GM18499 (cell line): Measurements from ENCODE around the gene LASP1NB.

Experiments
- ATAC-seq: cut with Tn5 transposase; IDR thresholded peaks from one replicate; pipeline ENCODE4 v1.9.1; 2021; ENCODE audit warnings: moderate number of reproducible peaks; ENCODE audit not compliant: insufficient read depth, unreplicated experiment

Gene LASP1NB

DNA sequence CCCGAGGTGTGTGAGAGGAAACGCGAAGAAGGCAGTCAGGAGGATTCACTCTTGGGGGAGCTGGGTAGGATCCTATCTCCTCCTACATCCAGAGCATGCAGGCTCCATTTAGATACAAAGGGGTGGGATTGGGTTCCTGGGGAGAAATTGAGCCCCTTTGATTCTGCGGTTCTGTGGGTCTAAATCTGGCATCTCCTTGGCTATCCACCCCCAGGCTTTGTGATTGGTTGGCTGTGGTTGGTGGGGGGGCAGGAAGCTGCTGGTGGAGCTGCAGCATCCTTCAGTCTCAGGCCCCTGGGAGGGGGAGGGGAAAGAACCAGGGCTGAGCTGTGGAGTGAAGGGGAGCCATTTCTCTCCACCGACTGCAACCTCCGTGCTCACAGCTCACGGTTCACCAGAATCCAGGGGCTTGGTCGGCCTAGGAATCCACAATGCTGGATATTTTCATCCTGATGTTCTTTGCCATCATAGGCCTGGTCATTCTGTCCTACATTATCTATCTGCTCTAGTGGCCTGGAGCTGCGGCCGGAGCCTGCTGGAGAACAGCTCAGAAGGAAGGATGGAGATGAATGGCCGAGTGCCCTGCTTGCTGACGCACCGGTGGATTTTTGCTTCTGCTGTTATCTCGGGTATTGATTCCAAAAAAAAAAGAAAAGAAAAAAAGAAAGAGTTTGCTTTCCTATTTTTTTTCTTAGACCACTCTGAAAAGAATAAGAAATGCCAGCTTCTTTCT is at the start of gene LASP1NB:
Gene LASP1NB (plus strand): TSS at position 352 of the 733 bp plus-strand sequence.
- ATAC-seq = no peak

DNA sequence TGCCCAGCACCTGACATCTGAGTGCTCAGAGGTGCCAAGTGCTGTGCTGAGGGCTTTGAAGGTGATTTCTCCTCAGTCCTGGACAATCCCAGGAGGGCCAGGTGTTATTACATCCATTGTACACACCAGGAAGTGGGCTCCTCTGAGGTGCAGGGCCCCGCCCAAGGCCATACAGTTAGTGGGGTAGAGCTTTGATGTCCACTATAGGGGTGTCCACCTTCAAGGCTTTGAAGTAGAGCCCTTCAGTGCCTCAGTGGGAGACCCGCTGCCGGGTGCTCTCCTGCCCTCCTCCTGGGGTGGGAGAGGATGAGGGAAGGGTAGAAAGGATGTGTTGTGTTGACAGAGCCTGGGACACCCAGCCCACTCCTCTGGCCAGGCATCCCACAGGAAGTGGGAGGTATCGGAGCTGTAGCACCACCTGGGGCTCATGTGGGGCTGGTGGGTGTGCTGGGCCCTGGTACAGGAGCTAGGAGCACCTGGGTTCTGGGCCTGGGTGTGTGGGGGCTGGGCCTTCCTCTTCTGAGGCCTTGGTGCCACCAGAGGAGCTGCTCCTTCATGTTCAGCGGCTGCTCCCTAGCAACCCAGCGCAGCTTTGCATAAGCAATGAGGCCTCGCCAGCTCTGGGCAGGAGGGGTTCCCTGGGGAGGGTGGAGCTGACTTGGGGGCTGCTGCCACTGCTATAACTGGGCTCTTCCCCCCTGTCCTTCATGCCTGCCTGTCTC is 48.1 kb upstream of the LASP1NB start:
- no peak for ATAC-seq

DNA sequence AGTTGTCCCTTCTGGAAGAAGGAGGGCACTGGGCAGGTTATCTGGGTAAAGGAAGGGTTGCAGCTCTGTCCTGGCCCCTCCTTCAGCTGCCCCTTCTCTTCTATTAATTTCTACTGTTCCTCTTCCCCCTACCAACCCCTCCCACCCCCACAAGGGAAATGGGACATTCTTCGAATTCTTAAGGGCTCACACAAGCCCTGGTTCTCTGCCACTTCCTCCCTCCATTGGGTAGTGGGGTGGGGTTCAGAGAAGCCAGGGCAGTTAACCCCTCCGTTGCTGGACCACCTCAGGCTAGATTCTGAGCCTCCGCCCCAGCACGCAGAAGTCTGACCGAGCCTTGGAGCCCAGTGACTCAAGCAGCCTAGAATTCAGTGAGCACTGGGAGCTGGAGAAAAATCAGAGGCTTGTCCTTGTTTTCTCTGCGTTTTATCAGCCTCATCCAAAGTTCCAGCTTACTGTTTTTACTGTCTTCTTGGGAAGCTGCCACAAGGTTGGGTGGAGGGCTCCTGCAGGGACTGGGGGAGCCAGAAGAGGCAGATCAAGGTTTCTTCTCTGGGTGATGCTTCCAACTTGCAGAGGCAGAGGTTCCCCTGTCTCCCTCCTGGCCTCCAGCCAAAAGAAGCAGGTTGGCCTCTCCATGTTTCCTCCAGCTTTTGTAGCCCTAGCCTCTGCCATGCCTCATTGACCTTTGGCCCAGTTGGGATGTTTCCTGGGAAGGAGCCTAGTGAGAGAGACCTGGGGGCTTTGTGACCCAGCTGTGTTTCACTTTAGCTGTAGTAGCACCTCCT is 45.3 kb upstream of the LASP1NB start:
- ATAC-seq = no peak

DNA sequence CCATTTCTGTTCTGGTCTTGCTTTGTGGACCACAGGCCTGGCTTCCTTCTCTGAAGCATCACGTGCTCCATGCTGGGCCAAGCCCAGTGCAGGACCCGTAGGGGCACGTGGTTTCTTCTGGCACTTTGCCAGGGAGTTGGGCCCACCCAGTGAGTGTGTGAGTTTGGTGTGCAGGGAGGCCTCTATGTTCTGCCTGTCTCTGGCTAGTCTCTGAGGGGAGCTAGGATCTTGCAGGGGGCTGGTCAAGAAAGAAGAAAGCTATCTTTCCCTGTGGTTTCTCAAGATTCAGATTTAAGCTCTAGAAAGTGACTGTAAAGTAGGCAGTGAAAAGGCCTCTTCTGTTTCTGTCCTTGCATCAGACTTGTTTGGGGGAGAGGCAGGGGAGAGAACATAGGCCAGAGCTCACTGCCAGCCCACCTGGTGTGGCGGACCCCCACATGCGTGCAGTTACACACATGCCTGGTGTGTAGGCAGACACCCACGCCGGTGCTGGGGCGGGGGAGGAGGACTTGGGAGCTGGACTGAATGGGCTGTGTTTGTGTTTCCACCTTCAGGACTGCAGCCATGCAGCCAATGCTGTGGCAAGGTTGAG is 43.7 kb upstream of the LASP1NB start:
- ATAC-seq = no peak

DNA sequence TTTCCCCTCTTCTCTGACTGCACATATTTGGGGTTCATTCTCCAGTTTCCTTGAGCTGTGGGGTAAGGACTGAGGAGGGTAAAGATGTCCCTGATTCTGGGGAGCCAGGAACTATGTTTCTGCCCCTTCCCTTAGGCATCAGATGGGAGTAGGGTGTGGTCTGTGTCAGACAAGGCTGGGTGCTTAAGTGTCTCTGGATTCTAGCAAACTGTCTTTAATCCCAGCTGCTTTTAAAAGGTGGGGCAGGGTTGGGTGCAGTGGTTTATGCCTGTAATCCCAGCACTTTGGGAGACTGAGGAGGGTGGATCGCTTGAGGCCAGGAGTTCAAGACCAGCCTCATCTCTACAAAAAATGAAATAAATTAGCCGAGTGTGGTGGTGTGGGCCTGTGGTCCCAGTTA is 42.5 kb upstream of the LASP1NB start:
- no peak for ATAC-seq

DNA sequence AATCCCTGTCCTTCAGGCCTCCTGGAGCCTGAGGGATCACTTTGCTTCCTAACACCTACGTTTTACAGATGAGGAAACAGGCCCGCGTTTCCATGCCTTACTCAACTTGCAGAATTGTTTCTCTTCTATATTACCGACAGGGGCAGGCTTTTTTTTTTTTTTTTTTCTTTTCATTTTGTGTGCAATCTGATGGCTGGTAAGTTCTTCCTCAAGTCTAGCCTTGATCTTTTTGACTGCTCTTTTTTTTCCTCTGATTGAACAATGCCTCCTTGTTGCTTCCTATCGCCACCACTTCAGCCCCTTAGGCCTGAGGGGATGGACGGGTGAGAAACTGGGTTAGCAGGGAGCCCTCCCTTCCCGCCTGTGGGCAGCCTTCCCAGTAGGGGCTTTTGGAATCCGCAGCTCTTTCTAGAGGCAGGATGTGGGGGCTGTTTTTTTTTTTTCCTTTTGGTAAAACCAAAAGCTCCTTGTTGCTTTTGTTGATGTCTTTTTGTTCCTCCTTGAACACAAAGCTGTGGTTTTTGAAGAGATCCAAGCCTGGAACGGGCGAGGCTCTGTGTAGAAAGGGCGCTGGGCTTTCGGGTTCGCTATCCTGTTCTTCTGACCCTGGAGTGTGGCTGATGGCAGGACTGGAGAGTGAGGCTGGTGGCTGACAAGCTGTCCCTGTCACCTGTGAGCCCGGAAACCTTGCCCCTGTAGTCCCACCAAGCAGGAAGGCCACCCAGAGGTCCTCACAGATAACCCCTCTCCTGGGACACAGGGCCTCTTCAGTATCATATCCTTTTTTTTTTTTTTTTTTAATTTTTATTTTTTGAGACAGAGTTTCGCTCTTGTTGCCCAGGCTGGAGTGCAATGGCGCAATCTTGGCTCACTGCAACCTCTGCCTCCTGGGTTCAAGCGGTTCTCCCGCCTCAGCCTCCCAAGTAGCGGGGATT is 41.6 kb upstream of the LASP1NB start:
- ATAC-seq = no peak

DNA sequence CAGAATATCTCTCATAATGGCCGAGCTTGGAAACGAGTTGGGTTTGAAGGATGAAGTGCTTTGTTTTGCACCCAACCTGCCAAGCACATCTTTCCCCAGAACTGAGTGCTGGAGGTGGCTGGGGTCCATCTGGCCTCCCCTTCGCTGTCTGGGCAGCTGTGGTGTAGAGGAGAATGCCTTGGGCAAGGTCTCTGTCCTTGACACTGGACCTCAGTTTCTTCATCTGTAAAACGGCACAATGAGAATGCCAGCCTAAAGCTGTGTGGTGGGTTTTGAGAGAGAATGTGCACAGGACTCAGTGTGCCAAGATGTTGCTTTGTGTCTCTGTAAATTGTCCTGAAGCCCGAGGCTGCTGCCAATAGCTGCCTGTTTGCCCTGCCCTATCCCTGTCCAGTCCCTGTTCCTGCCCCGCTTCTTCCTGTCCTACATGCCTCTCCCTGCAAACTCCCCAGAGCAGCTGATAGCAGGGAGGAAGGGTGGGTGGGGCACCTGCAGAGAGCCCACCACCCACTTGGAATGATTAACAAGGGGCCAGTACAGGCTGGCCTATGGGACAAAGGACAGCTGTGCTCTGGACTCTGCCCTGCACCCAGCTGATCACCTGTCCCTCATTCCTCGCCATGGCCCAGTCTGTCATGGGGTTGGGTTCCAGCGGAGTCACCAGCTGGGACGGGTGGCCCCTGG is 40.2 kb upstream of the LASP1NB start:
- no peak for ATAC-seq

DNA sequence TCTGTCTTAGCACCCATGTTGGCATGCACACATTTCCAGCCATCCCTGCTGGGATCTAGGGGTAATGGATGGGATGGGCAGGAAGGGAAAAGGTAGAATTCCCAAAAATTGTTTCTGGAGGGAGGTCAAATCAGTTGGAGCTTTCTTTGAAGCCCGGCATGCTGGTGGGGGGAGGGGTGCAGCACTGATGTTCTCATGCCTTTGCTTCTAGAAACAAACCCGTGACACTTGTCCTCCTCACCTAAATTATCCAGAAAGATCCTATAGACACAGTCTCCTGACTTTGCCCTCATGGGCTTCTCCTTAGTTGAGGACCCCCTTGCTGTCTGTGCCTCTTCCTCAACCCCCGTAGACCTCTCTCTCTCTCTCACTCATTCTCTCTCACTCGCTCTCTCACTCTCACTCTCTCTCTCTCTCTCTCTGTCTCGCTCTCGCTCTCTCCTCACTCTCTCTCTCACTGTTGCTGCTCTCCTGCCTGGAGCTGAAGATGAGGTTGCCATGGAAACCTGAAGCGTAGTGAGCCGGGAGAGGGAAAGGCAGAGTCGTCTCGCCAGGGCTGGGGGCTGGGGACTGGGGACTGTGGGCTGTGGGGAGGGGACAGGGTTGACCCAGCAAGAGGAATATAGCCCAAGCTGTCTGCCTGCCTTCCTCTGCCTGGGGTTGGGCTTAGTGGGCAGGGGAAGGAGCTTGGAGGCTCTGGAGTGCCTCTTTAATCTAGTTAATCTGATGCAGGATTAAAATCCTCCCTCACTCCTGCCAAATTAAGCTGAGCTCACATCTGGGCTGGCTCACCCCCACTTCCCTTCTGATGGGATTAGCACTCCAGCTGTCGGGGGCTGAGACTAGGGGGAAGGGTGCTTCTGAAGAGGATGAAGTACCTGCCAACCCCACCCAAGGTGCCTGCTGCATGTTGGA is 39.4 kb upstream of the LASP1NB start:
- no peak for ATAC-seq

DNA sequence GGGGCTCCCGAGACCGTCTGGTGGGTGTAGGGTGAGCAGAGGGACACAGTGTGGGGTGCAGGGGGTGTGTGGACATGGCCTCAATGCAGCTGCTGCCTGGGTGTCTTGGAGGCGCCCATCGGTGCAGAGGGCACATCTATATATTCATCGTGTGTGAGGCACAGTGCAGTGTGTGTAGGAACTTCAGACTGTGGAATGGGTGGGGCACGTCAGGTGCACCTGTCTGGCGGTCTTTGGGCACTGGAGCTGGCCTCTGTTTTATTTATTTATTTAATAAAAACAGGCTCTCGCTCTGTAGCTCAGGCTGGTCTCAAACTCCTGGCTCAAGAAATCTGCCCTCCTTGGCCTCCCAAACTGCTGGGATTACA is 38.8 kb upstream of the LASP1NB start:
- no peak for ATAC-seq

DNA sequence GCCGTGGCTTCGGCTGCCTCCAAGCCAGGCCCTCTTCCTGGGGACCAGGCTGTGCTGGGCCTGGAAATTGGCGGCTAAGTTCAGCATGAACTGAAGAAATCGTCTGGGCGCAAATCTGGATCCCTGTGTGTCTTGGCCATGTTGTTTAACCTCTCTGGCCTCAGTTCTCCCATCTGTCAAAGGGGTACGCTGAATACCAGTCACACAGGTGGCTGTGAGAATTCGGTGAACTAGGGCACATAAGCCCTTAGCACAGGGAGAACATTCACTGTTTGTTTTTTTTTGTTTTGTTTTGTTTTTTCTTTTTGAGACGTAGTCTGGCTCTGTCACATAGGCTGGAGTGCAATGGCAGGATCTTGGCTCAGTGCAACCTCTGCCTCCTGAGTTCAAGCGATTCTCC is 36.6 kb upstream of the LASP1NB start:
- ATAC-seq = no peak

DNA sequence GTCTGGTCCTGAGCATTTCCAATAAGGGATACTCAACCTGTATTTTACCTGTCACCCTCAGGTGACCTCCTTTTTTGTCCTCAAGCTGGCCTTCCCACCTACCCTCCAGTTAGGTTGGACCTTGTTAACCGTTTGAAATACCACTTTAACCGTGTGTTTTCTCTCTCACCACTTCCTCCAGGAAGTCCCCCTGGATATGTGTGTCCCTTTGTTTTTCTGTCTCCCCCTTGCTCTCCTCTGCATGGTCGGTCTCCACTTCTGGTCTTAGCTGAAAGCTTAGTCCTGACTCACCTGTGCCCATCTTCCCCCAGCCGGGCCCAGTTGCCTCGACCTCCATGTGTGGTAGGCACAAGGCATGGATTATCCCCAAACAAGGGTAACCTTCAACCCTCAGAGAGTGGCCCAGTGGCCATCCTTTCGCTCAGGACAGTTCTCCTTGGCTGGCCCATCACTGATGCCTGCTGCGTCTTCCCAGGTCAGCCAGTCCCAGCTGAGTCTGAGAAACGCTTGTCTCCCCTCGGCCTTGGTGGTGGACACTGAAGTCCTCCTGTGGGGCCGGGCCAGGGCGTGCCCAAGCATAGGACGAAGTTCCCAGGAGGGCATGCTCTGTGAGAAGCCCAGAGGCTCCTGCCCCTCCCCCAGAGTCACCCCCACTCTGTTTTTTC is 35.5 kb upstream of the LASP1NB start:
- no peak for ATAC-seq

DNA sequence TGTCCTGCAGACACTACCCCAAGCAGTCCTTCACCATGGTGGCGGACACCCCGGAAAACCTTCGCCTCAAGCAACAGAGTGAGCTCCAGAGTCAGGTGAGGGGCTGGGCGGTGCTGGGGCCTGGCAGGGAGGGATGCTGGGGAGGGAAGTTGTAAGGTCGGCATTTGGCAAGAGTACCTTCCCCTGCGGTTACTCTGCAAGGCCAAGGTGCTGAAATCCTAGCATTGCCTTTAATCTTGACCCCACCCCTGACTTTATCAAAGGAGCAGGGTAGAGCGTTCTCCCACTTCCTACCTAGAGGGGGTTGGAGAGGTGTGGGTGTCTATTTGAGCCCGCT is 35.0 kb upstream of the LASP1NB start:
- no peak for ATAC-seq

DNA sequence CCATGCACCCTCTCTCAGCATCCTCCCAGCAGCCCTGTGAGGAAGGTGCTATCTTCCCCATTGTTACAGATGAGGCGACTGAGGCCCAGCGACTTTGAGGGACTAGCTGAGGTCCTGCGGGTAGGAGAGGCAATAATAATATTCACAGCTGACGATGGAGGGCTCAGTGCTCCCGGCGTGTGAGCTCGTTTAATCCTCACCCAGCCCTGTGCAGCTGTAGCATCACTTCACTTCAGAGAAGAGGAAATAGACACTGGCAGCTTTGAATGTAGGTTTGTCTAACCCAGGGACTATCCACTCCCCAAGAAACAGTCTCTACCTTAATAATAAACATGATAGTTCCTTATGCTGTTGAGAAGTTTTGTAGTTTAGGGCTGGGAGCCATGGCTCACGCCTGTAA is 34.0 kb upstream of the LASP1NB start:
- ATAC-seq = no peak

DNA sequence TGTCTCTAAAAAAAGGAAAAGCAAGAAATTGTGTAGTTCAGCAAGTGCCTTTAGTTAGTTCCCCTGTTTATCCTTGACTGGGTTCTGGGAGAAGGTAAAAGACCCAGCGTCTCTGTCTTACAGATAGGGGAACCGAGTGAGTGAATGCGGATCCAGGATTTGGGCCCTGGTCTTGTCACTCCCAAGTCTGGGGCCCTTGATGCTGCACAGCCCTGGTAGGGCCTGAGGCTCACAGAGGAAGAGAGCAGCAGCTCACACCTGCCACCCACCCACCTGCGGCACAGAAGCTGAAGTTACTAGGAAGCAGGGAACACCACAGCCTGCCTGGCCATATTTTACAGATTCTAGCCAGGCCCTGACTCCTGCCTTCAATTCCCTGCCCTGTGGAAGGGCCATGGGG is 33.3 kb upstream of the LASP1NB start:
- no peak for ATAC-seq

DNA sequence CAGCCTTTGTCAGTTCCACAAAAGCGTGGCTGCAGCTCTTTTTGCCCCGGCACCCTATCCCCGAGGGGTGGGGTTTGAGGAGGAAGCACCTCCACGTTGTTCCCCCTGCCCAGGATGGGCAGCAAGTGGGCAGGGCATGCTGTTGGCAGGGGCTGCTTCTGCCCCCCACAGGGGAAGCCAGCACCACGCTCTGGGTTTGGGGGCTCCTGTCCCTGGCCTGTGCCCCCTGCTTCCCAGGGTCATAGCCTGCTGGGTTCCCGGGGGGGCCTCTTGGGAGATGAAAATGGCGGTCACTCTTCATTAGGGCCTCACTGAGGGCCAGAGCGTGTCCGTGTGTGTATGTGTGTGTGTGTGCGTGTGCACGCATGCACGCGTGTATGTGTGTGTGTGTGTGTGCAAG is 32.8 kb upstream of the LASP1NB start:
- ATAC-seq = no peak

DNA sequence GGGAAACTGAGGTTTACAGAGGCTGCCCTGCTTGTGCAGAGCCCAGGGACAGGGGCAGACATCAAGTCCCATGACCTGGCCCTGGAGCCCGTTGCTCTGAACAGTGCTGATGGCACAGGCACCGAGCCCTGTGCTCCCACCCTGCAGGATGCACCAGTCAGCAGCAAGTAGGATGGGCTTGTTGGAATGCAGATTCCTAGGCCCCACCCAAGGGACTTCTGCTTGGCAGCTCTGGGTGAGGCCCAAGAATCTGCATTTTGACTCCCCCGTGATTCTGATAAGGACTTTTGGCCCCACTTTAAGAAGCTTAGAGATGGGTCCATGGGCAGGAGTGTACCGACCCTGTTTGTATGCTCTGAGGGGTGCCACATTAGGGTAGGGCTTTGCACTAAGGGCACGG is 32.3 kb upstream of the LASP1NB start:
- ATAC-seq = no peak

DNA sequence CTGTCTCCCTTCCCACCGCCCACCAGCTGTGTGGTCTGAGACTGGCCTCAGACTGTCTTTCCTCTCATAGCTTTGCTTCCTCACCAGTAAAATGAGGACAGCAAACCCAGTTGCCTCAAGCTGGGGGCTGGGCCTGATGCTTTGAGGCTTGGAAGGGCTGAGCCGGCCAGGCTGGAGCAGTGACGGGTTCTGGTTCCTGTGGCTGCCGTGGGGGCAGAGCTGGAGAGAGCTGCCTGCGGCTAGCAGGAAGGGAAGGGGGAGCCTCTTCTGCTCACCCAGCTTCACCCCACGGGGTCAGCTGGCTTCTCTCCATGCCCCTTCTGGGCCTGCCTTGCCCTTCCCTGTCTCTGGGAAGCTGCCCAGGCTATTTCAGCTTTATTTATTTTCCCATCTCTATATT is 31.8 kb upstream of the LASP1NB start:
- ATAC-seq = no peak

DNA sequence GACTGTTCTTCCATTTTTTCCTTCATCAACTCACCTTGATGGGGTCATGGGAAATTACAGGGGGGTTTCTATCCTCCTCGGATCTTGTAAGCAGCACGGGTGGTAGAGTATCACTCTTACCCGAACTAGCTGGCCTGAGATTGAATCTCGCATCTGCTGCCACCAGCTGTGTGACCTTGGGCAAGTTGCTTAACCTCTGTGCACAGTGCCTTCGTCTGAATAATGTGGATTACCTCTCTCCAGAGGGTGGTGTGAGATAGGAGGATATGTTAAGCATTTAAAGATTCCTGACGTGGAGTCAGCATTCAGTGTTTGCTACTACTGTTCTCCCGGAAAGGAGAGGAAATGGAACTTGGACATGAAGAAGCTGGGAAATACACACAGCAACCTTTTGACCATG is 31.1 kb upstream of the LASP1NB start:
- no peak for ATAC-seq
